ENCODE data around the gene ZNF330. TPM values are rescaled to one million over a fixed set of nuclear protein-coding genes. Genes with fewer than 3 reads are reported as not detected.

ZNF330 gene
- total RNA-seq, 2 experiments from 2014 or later: 67.2 to 75.5 TPM

DNA sequence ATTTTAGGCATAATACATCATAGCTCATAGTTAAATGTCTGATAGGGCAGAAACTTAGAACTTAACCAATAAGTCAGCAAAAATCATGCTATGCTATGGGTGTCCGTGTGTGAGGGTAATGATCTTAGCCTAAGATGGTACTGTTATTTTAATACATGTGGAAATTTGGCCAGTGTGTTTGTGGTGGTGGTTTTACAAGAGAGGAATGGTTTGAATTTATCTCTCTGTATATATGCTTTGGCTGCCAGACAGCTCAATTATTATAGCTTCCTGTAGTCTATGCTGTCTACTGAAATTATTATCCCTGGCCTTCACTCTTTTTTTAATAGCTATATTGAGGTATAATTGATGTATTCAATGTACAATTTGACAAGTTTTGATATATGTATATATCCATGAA lies 21.3 kb downstream of the ZNF330 start:
- CTCF ChIA-PET: interaction anchor here (0.7 to 1.2 kb wide), 3 partner anchors 9 to 1527 kb away, joined by 3 to 4 read pairs (median 3); no protein-coding TSS in a partner anchor
- H3K27ac Mint-ChIP-seq: no peak overlapping the region
- H3K36me3 Mint-ChIP-seq (ENCODE audit: low read depth): no peaks in the 10 kb centered on the region
- intact Hi-C loops (cut with micrococcal nuclease): no loop called here
- H3K9me3 Mint-ChIP-seq: no peaks in the 10 kb centered on the region
- H3K4me3 Mint-ChIP-seq: no peak overlapping the region
- DNase-seq: no peak
- peaks cover 1% of the 10 kb centered on the region for H3K27me3 Mint-ChIP-seq (ENCODE audit: low read depth)
- no peaks in the 10 kb centered on the region for H3K4me1 Mint-ChIP-seq (ENCODE audit: low read depth)

DNA sequence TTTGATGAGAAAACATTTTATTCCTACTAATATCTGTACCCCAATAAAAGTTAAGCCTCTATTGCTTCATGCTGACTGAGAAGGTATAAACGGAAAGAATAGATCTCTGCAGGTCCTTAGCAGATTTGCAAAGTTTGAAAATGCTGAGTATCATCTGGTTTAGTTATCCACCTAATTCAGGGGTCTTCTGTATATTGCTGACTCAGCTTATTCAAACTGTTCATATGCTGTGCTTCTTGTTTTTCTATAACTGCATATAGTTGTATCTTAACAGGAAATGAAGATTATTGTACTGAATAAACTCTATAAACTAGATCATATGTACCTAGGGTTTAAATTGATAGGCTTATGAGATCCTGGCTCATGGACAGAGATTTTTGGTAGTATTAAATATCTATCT lies 23.7 kb downstream of the ZNF330 start:
- CTCF ChIA-PET: no interaction called here
- no peak for DNase-seq
- H3K27me3 Mint-ChIP-seq (ENCODE audit: low read depth): peaks cover 1% of the 10 kb centered on the region
- H3K4me1 Mint-ChIP-seq (ENCODE audit: low read depth): no peaks in the 10 kb centered on the region
- intact Hi-C loops (cut with micrococcal nuclease): no loop called here
- H3K9me3 Mint-ChIP-seq: no peaks in the 10 kb centered on the region
- no peak overlapping the region for H3K4me3 Mint-ChIP-seq
- H3K27ac Mint-ChIP-seq: no peak overlapping the region
- H3K36me3 Mint-ChIP-seq (ENCODE audit: low read depth): no peaks in the 10 kb centered on the region

DNA sequence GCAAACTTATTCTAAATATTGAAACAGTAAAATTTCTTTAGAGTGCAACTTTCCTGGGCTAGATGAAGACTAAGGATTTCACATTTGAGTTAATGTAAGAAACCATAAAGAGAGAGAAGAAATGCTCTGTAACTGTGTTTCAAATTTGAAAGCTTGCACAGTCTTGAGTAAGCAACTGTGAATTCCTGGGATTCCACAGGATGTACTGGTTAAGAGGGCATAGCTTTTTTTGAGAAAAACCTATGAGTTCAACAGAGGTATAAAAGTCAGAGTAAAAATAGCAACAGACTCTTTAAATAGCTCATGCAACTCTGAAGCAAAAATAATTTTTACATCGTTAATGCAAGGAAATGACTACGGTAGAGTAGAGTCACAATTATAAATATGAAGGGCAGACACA lies 25.5 kb downstream of the ZNF330 start:
- intact Hi-C loops (cut with micrococcal nuclease): no loop called here
- CTCF ChIA-PET: interaction anchor here (0.6 kb wide), 1 partner anchor 454 kb away, joined by 3 read pairs; no protein-coding TSS in a partner anchor
- Mint-ChIP-seq H3K4me3 (no peak overlapping the region), H3K27me3 (ENCODE audit: low read depth) (peaks cover 1% of the 10 kb centered on the region), H3K36me3 (ENCODE audit: low read depth) (no peaks in the 10 kb centered on the region), H3K27ac (no peak overlapping the region), H3K9me3 (no peaks in the 10 kb centered on the region), H3K4me1 (ENCODE audit: low read depth) (no peaks in the 10 kb centered on the region)
- DNase-seq: no peak

DNA sequence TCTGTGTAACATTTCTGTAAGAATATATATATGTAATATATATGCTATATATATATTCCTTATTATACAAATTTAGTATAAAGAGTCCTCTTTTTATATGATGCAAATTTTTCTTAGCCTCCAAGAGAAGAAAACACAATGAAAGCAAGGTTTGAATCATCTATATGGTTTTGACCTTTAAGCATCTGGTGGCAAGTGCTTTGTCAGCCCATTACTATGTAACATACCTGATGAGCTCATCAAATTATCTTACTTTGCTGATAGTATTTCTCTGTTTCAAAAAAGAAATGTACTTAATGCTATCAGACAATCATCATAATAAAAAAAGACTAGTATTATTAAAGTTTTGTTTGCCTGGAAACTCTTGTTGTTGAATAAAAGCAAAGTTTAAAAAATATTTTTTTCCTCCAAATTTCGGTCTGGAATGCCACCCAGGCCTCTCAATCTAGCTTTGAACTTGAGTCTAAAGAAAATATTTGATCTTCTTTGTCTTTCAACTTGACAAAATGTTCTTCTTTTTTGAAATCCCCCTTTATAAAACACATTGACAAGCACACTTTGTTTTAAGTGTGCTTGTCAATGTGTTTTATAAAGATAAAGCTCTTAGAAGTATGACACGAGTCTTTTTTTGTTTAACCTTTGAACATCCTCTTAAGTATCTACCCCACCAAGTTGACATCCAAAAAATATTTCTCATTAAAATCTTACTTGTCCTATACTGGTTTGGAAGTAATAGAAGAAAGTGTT lies 26.2 kb downstream of the ZNF330 start:
- H3K9me3 Mint-ChIP-seq: peaks cover under 1% of the 10 kb centered on the region
- CTCF ChIA-PET: interaction anchor here (0.6 kb wide), 1 partner anchor 454 kb away, joined by 3 read pairs; no protein-coding TSS in a partner anchor

DNA sequence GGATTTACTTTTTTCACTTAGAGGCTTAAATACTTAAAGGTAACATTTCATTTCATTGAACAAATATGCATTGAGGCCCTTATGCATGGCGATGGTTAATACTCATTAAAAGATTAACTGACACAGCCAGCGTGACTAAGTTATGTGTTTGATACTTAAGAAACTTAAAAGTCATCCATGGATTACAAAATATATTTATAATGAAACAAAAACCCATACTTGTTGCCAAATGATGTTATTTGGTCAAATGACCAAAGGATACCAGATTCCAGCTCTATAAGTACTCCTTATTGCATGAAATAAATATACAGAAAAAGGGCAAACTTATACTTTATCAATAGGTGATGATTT lies 26.7 kb downstream of the ZNF330 start:
- Mint-ChIP-seq H3K27ac (no peak overlapping the region), H3K4me3 (no peak overlapping the region), H3K4me1 (ENCODE audit: low read depth) (no peaks in the 10 kb centered on the region), H3K36me3 (ENCODE audit: low read depth) (no peaks in the 10 kb centered on the region), H3K9me3 (peaks cover 3% of the 10 kb centered on the region), H3K27me3 (ENCODE audit: low read depth) (no peaks in the 10 kb centered on the region)
- intact Hi-C loops (cut with micrococcal nuclease): no loop called here
- DNase-seq: no peak
- CTCF ChIA-PET: no interaction called here

More for the DNA sequence above, 26.2 kb downstream of the ZNF330 start:
- peaks cover 1% of the 10 kb centered on the region for H3K27me3 Mint-ChIP-seq (ENCODE audit: low read depth)
- no peak for DNase-seq
- no peaks in the 10 kb centered on the region for H3K4me1 Mint-ChIP-seq (ENCODE audit: low read depth)
- intact Hi-C loops (cut with micrococcal nuclease): no loop called here
- no peak overlapping the region for H3K4me3 Mint-ChIP-seq
- H3K36me3 Mint-ChIP-seq (ENCODE audit: low read depth): no peaks in the 10 kb centered on the region
- H3K27ac Mint-ChIP-seq: no peak overlapping the region

- H3K4me1 Mint-ChIP-seq (ENCODE audit: low read depth): no peaks in the 10 kb centered on the region
- CTCF ChIA-PET: no interaction called here
Observed at GRCh38 chr4:141248029-141248428, 27.3 kb downstream of the ZNF330 start.

GRCh38 chr4:141248486-141248885 lies 27.8 kb downstream of the ZNF330 start:
- no peak overlapping the region for H3K4me3 Mint-ChIP-seq
- H3K36me3 Mint-ChIP-seq (ENCODE audit: low read depth): no peaks in the 10 kb centered on the region
- peaks cover 3% of the 10 kb centered on the region for H3K9me3 Mint-ChIP-seq
- no peak overlapping the region for H3K27ac Mint-ChIP-seq
- no peaks in the 10 kb centered on the region for H3K4me1 Mint-ChIP-seq (ENCODE audit: low read depth)
- H3K27me3 Mint-ChIP-seq (ENCODE audit: low read depth): peaks cover 4% of the 10 kb centered on the region
- no peak for DNase-seq
- CTCF ChIA-PET: no interaction called here
- intact Hi-C loops (cut with micrococcal nuclease): no loop called here

More at GRCh38 chr4:141248029-141248428, 27.3 kb downstream of the ZNF330 start:
- intact Hi-C loops (cut with micrococcal nuclease): no loop called here
- DNase-seq: no peak
- no peak overlapping the region for H3K4me3 Mint-ChIP-seq
- no peaks in the 10 kb centered on the region for H3K36me3 Mint-ChIP-seq (ENCODE audit: low read depth)
- peaks cover 3% of the 10 kb centered on the region for H3K9me3 Mint-ChIP-seq
- no peak overlapping the region for H3K27ac Mint-ChIP-seq
- H3K27me3 Mint-ChIP-seq (ENCODE audit: low read depth): peaks cover under 1% of the 10 kb centered on the region

DNA sequence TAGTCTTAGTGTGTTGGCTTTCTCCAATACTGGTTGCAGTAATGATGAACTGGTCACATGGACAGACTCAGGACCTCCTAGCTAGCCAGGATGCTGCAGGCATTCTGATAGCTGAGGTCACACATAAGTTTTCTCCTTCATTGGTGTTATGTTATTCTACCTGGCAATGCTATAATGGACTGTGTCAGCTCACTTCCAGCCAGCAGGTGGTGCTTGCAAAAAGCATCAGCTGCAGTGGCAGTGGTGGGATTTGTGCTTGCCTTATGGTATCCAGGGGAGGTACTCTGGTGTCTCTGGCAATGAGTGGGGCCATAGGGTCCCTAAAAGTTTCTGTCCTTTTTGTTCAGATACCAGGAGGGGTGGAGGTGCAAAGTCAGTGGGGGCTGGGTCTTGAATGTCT lies 33.6 kb downstream of the ZNF330 start:
- no peak overlapping the region for H3K27ac Mint-ChIP-seq
- peaks cover 3% of the 10 kb centered on the region for H3K9me3 Mint-ChIP-seq
- CTCF ChIA-PET: no interaction called here
- intact Hi-C loops (cut with micrococcal nuclease): no loop called here
- peaks cover 11% of the 10 kb centered on the region for H3K27me3 Mint-ChIP-seq (ENCODE audit: low read depth)
- DNase-seq: no peak
- no peaks in the 10 kb centered on the region for H3K36me3 Mint-ChIP-seq (ENCODE audit: low read depth)
- H3K4me3 Mint-ChIP-seq: no peak overlapping the region
- H3K4me1 Mint-ChIP-seq (ENCODE audit: low read depth): no peaks in the 10 kb centered on the region

- no peak overlapping the region for H3K27ac Mint-ChIP-seq
- peaks cover 3% of the 10 kb centered on the region for H3K9me3 Mint-ChIP-seq
- no peak overlapping the region for H3K4me3 Mint-ChIP-seq
- H3K36me3 Mint-ChIP-seq (ENCODE audit: low read depth): no peaks in the 10 kb centered on the region
- no peaks in the 10 kb centered on the region for H3K4me1 Mint-ChIP-seq (ENCODE audit: low read depth)
- intact Hi-C loops (cut with micrococcal nuclease): no loop called here
- CTCF ChIA-PET: no interaction called here
- DNase-seq: no peak
- peaks cover 14% of the 10 kb centered on the region for H3K27me3 Mint-ChIP-seq (ENCODE audit: low read depth)
Observed at GRCh38 chr4:141255016-141255415, 34.3 kb downstream of the ZNF330 start.

DNA sequence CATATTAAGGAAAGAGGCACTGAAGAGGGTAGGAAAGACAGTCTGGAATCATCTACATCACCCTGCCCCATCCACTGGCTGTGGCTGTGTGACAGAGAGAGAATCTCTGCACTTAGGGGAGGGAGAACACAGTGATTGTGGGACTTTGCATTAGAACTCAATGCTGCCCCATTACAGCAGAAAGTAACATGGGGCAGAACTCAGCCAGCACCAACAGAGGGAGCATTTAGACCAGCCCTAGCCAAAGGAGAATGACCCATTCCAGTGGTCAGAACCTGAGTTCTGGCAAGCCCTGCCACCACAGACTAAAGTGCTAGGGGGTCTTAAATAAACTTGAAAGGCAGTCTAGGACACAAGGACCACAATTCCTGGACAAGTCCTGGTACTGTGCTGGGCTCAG lies 37.9 kb downstream of the ZNF330 start:
- Mint-ChIP-seq H3K9me3 (no peaks in the 10 kb centered on the region), H3K4me3 (no peak overlapping the region), H3K36me3 (ENCODE audit: low read depth) (no peaks in the 10 kb centered on the region), H3K27ac (no peak overlapping the region), H3K4me1 (ENCODE audit: low read depth) (no peaks in the 10 kb centered on the region), H3K27me3 (ENCODE audit: low read depth) (peaks cover 12% of the 10 kb centered on the region)
- intact Hi-C loops (cut with micrococcal nuclease): no loop called here
- CTCF ChIA-PET: no interaction called here
- DNase-seq: no peak

- H3K27me3 Mint-ChIP-seq (ENCODE audit: low read depth): peaks cover 6% of the 10 kb centered on the region
- H3K4me1 Mint-ChIP-seq (ENCODE audit: low read depth): no peaks in the 10 kb centered on the region
- CTCF ChIA-PET: interaction anchor here (0.7 kb wide), 1 partner anchor 392 kb away, joined by 4 read pairs; no protein-coding TSS in a partner anchor
- H3K36me3 Mint-ChIP-seq (ENCODE audit: low read depth): no peaks in the 10 kb centered on the region
- no peak overlapping the region for H3K4me3 Mint-ChIP-seq
- no peak for DNase-seq
- H3K9me3 Mint-ChIP-seq: no peaks in the 10 kb centered on the region
- H3K27ac Mint-ChIP-seq: no peak overlapping the region
- intact Hi-C loops (cut with micrococcal nuclease): no loop called here
Observed at GRCh38 chr4:141275834-141276233, 55.1 kb downstream of the ZNF330 start.

GRCh38 chr4:141283152-141283551 lies 62.5 kb downstream of the ZNF330 start:
- Mint-ChIP-seq H3K27me3 (ENCODE audit: low read depth) (peaks cover 3% of the 10 kb centered on the region), H3K4me3 (no peak overlapping the region), H3K4me1 (ENCODE audit: low read depth) (no peaks in the 10 kb centered on the region), H3K27ac (no peak overlapping the region), H3K36me3 (ENCODE audit: low read depth) (no peaks in the 10 kb centered on the region), H3K9me3 (no peaks in the 10 kb centered on the region)
- no peak for DNase-seq
- CTCF ChIA-PET: no interaction called here
- intact Hi-C loops (cut with micrococcal nuclease): no loop called here

GRCh38 chr4:141283563-141283962 lies 62.9 kb downstream of the ZNF330 start:
- intact Hi-C loops (cut with micrococcal nuclease): no loop called here
- Mint-ChIP-seq H3K27me3 (ENCODE audit: low read depth) (peaks cover 3% of the 10 kb centered on the region), H3K27ac (no peak overlapping the region), H3K36me3 (ENCODE audit: low read depth) (no peaks in the 10 kb centered on the region), H3K4me1 (ENCODE audit: low read depth) (no peaks in the 10 kb centered on the region), H3K4me3 (no peak overlapping the region), H3K9me3 (no peaks in the 10 kb centered on the region)
- no peak for DNase-seq
- CTCF ChIA-PET: no interaction called here
